GM19035 (cell line): ENCODE results near the gene PRRG3.

ENCODE experiments used
- ATAC-seq: cut with Tn5 transposase; IDR thresholded peaks from one replicate; pipeline ENCODE4 v1.9.1; 2021; ENCODE audit not compliant: unreplicated experiment

PRRG3 gene

GRCh38 chrX:151741606-151742005, 46.3 kb downstream of the PRRG3 start:
- ATAC-seq = no peak

GRCh38 chrX:151742311-151742710, 47.1 kb downstream of the PRRG3 start:
- ATAC-seq = no peak

- no peak for ATAC-seq
Measured at GRCh38 chrX:151743651-151744470, 48.6 kb downstream of the PRRG3 start.

GRCh38 chrX:151745651-151746050, 50.4 kb downstream of the PRRG3 start:
- ATAC-seq = no peak

- no peak for ATAC-seq
Measured at GRCh38 chrX:151746502-151746901, 51.2 kb downstream of the PRRG3 start.

GRCh38 chrX:151750511-151750910, 55.3 kb downstream of the PRRG3 start:
- ATAC-seq = no peak

GRCh38 chrX:151752847-151753246, 57.6 kb downstream of the PRRG3 start:
- no peak for ATAC-seq

GRCh38 chrX:151753313-151754046, 58.2 kb downstream of the PRRG3 start:
- no peak for ATAC-seq

GRCh38 chrX:151754047-151754429, 58.8 kb downstream of the PRRG3 start:
- no peak for ATAC-seq

GRCh38 chrX:151754641-151755215, 59.5 kb downstream of the PRRG3 start:
- ATAC-seq = no peak
